Measurements from ENCODE around the gene NUBP2. TPM values are rescaled to one million over a fixed set of nuclear protein-coding genes. Genes with fewer than 3 reads are reported as not detected.
A peak's percentile ranks its signal among the peaks of the same experiment; 100 is the strongest.

NUBP2 gene
- total RNA-seq, 2 donors from 2014 or later, result 61.1 to 61.5 TPM

- no peak overlapping the region for H3K9ac ChIP-seq (ENCODE audit: extremely low read depth, low read length, poor library complexity, severe bottlenecking)
- Mint-ChIP-seq H3K27ac (no peak overlapping the region), H3K4me1 (peaks cover 3% of the 10 kb centered on the region), H3K36me3 (ENCODE audit: low read depth) (peaks cover 13% of the 10 kb centered on the region), H3K9me3 (no peaks in the 10 kb centered on the region), H3K4me3 (no peak overlapping the region), H3K27me3 (ENCODE audit: insufficient read depth) (no peaks in the 10 kb centered on the region)
- H3K36me3 ChIP-seq (ENCODE audit: control insufficient read depth, insufficient read depth, low read length), result peaks cover 4% of the 10 kb centered on the region
- no peak overlapping the region for H3K27ac ChIP-seq (ENCODE audit: low read depth, low read length)
- H3K27me3 ChIP-seq (ENCODE audit: control insufficient read depth, insufficient read depth, low read length, poor library complexity, severe bottlenecking), result no peaks in the 10 kb centered on the region
- DNase-seq, result no peak
- H3K4me3 ChIP-seq (ENCODE audit: low read length), result no peak overlapping the region
- no peaks in the 10 kb centered on the region for H3K4me1 ChIP-seq (ENCODE audit: control insufficient read depth, insufficient read depth, low read length)
- no peaks in the 10 kb centered on the region for H3K9me3 ChIP-seq (ENCODE audit: control insufficient read depth, low read length)
- TF ChIP-seq, protein P1, sequence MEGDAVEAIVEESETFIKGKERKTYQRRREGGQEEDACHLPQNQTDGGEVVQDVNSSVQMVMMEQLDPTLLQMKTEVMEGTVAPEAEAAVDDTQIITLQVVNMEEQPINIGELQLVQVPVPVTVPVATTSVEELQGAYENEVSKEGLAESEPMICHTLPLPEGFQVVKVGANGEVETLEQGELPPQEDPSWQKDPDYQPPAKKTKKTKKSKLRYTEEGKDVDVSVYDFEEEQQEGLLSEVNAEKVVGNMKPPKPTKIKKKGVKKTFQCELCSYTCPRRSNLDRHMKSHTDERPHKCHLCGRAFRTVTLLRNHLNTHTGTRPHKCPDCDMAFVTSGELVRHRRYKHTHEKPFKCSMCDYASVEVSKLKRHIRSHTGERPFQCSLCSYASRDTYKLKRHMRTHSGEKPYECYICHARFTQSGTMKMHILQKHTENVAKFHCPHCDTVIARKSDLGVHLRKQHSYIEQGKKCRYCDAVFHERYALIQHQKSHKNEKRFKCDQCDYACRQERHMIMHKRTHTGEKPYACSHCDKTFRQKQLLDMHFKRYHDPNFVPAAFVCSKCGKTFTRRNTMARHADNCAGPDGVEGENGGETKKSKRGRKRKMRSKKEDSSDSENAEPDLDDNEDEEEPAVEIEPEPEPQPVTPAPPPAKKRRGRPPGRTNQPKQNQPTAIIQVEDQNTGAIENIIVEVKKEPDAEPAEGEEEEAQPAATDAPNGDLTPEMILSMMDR (conservative IDR thresholded peaks at IDR 0.05), result no peak
- 95 to 96% methylated on average over 36 to 44 of the region's 44 CpGs for WGBS, 2 experiments (ENCODE audit: insufficient coverage in 1 of 2, insufficient read length in 1 of 2)
Measured at GRCh38 chr16:1787322-1788094, 4.7 kb downstream of the NUBP2 start.

DNA sequence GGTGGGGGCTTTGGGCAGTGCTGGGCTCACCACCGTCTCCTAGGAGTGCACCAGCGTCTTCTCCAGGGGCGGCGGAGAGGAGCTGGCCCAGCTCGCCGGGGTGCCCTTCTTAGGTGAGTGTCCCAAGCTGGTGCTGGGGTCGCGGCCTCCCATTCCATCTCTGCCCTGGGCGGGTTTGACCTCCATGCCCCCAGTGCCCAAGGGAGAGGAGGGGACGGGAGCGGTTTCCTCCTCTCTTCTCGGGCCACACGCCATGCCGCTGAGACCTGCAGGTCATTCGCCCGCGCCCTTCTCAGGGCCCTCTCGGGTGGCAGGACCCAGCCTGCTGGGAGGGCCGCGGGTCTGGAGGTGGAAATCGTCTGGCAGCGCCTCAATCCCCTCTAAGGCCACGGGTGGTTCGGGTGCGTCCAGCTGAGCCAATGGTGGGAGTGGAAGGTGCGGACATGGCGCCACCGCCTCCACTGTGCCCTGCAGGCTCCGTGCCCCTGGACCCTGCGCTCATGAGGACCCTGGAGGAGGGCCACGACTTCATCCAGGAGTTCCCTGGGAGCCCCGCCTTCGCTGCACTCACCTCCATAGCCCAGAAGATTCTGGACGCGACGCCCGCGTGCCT is 5.4 kb downstream of the NUBP2 start:
- H3K9me3 Mint-ChIP-seq, result no peaks in the 10 kb centered on the region
- no peak overlapping the region for H3K4me3 Mint-ChIP-seq
- Histone ChIP-seq H3K9ac (ENCODE audit: extremely low read depth, low read length, poor library complexity, severe bottlenecking) (no peak overlapping the region), H3K27ac (ENCODE audit: low read depth, low read length) (no peak overlapping the region), H3K4me1 (ENCODE audit: control insufficient read depth, insufficient read depth, low read length) (no peaks in the 10 kb centered on the region), H3K27me3 (ENCODE audit: control insufficient read depth, insufficient read depth, low read length, poor library complexity, severe bottlenecking) (no peaks in the 10 kb centered on the region), H3K36me3 (ENCODE audit: control insufficient read depth, insufficient read depth, low read length) (peaks cover 4% of the 10 kb centered on the region), H3K9me3 (ENCODE audit: control insufficient read depth, low read length) (no peaks in the 10 kb centered on the region), H3K4me3 (ENCODE audit: low read length) (no peak overlapping the region)
- H3K4me1 Mint-ChIP-seq, result peaks cover 3% of the 10 kb centered on the region
- TF ChIP-seq, protein P1 (conservative IDR thresholded peaks at IDR 0.05), result no peak
- H3K27ac Mint-ChIP-seq, result no peak overlapping the region
- H3K27me3 Mint-ChIP-seq (ENCODE audit: insufficient read depth), result no peaks in the 10 kb centered on the region
- 93 to 96% methylated on average over 28 to 38 of the region's 38 CpGs for WGBS, 2 experiments (ENCODE audit: insufficient coverage in 1 of 2, insufficient read length in 1 of 2)
- DNase-seq, result no peak
- H3K36me3 Mint-ChIP-seq (ENCODE audit: low read depth), result peaks cover 13% of the 10 kb centered on the region

DNA sequence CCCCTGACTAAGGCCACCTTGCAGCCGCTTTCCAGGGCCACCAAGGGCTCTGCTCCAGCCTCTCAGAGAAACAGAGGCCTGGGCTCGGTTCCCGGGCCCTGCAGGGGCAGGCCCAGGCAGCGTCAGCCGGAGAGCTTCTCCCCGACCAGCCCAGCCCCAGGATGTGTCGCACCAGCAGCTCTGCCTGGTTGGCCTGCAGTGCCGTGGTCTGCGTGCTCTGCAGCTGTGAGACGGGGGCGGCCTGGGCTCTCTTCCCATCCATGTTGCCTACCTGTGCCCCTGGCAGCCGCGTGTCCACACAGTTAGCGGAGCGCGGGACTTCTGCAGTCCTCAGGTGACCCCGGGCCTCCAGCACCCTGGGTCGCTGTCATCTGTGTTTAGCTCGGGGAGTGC is 5.9 kb downstream of the NUBP2 start:
- Mint-ChIP-seq H3K4me3 (no peak overlapping the region), H3K27me3 (ENCODE audit: insufficient read depth) (no peaks in the 10 kb centered on the region), H3K36me3 (ENCODE audit: low read depth) (peaks cover 13% of the 10 kb centered on the region), H3K4me1 (no peaks in the 10 kb centered on the region), H3K9me3 (no peaks in the 10 kb centered on the region), H3K27ac (no peak overlapping the region)
- Histone ChIP-seq H3K9ac (ENCODE audit: extremely low read depth, low read length, poor library complexity, severe bottlenecking) (no peak overlapping the region), H3K4me1 (ENCODE audit: control insufficient read depth, insufficient read depth, low read length) (no peaks in the 10 kb centered on the region), H3K4me3 (ENCODE audit: low read length) (no peak overlapping the region), H3K27ac (ENCODE audit: low read depth, low read length) (no peak overlapping the region), H3K9me3 (ENCODE audit: control insufficient read depth, low read length) (no peaks in the 10 kb centered on the region), H3K36me3 (ENCODE audit: control insufficient read depth, insufficient read depth, low read length) (peaks cover 4% of the 10 kb centered on the region), H3K27me3 (ENCODE audit: control insufficient read depth, insufficient read depth, low read length, poor library complexity, severe bottlenecking) (no peaks in the 10 kb centered on the region)
- 90 to 95% methylated on average over 10 to 19 of the region's 19 CpGs for WGBS, 2 experiments (ENCODE audit: insufficient coverage in 1 of 2, insufficient read length in 1 of 2)
- TF ChIP-seq, protein P1 (conservative IDR thresholded peaks at IDR 0.05), result no peak
- DNase-seq, result peak; percentile 38
